Body of pancreas (tissue), 4 donors: ENCODE results near the gene CTNNA2.

Source experiments
- CTCF ChIP-seq, 7 experiments: fragments of 450-650 bp in 4 of 7; fragments of 200-600 bp in 3 of 7; sonication (generic) in 3 of 7; IDR thresholded peaks; one replicate each; pipeline ENCODE4 v1.5.1; 2016 to 2019; ENCODE audit warnings: antibody characterized with exemption in 7 of 7
- POLR2A ChIP-seq, 3 donors: fragments of 450-650 bp; IDR thresholded peaks; one replicate each; pipeline ENCODE4 v1.6.1; 2016; ENCODE audit warnings: antibody characterized with exemption in 3 of 3, mild to moderate bottlenecking in 2 of 3

- TF ChIP-seq CTCF (IDR thresholded peaks at IDR 0.05) (no peak), POLR2A (IDR thresholded peaks at IDR 0.05) (no peak)
These were observed 464.9 kb downstream of the CTNNA2 start for GRCh38 chr2:79977792-79978191.
